H1 (cell line): ENCODE results near the gene PM20D1. TPM values are rescaled to one million over a fixed set of nuclear protein-coding genes. Genes with fewer than 3 reads are reported as not detected.

Source experiments
- CTCF ChIA-PET: fragments of 300-600 bp; sonication (Branson Sonifier 250); formaldehyde crosslinking; loops from one replicate; lab custom pipeline; 2021; ENCODE audit not compliant: partially characterized antibody; lab: Charles Lee
- POLR2A ChIA-PET: fragments of 300-600 bp; sonication (Branson Sonifier 250); formaldehyde crosslinking; loops from one replicate; lab custom pipeline; 2021; ENCODE audit warnings: inconsistent platforms; ENCODE audit not compliant: partially characterized antibody; lab: Charles Lee
- DNase-seq, 2 experiments: peaks; one replicate each; pipeline versions ENCODE4 v3.0.0 to v3.0.0-alpha.2; 2010 to 2022; ENCODE audit warnings: low spot score in 2 of 2, low read depth in 1 of 2, mixed read lengths in 1 of 2
- FAIRE-seq: peaks from 2 replicates; lab custom pipeline; 2011; peaks lifted over from hg19 to GRCh38; lab: Jason Lieb, UNC
- H2AFZ ChIP-seq: 2 replicates; pipeline ENCODE4 v1.8.1; 2012; ENCODE audit warnings: low read length, inconsistent platforms
- H2AK5ac ChIP-seq: 2 replicates; pipeline ENCODE4 v1.6.1; 2013; ENCODE audit warnings: low read depth, low read length
- H2BK120ac ChIP-seq: replicated peaks from 2 replicates; pipeline ENCODE3; 2013; ENCODE audit warnings: low read depth, low read length, inconsistent platforms
- H2BK12ac ChIP-seq: 2 replicates; pipeline ENCODE4 v1.6.1; 2013; ENCODE audit warnings: low read depth, low read length
- H2BK15ac ChIP-seq: 2 replicates; pipeline ENCODE4 v1.6.1; 2013; ENCODE audit warnings: low read length
- H2BK20ac ChIP-seq: 2 replicates; pipeline ENCODE4 v1.6.1; 2013; ENCODE audit warnings: low read length
- H2BK5ac ChIP-seq: 2 replicates; pipeline ENCODE4 v1.6.1; 2013; ENCODE audit warnings: low read depth, low read length
- H3K14ac ChIP-seq: 2 replicates; pipeline ENCODE4 v1.6.1; 2013; ENCODE audit warnings: inconsistent platforms; ENCODE audit not compliant: insufficient read length
- H3K18ac ChIP-seq: 2 replicates; pipeline ENCODE4 v1.6.1; 2013; ENCODE audit warnings: low read length; ENCODE audit errors: extremely low read depth
- H3K23ac ChIP-seq: 2 replicates; pipeline ENCODE4 v1.6.1; 2013; ENCODE audit warnings: inconsistent platforms; ENCODE audit not compliant: insufficient read length
- H3K23me2 ChIP-seq: 2 replicates; pipeline ENCODE4 v1.6.1; 2013; ENCODE audit warnings: low read depth, low read length
- H3K27ac ChIP-seq: 2 replicates; pipeline ENCODE4 v1.6.1; 2011; ENCODE audit warnings: low read depth, low read length, inconsistent platforms
- H3K27me3 ChIP-seq, 4 experiments: replicated peaks in 1 of 4; 1 replicate in 1 of 4; 2 replicates in 3 of 4; pipeline versions ENCODE4 v1.6.1 to v1.8.1; 2011 to 2013; ENCODE audit warnings: low read length in 3 of 4, mild to moderate bottlenecking in 3 of 4, inconsistent platforms in 2 of 4, mixed read lengths in 2 of 4, moderate library complexity in 1 of 4; ENCODE audit not compliant: control insufficient read depth in 3 of 4, insufficient read depth in 3 of 4; ENCODE audit errors: extremely low read depth in 1 of 4
- H3K36me3 ChIP-seq, 4 experiments: 2 replicates each; pipeline versions ENCODE4 v1.6.1 to v1.8.1; 2011 to 2013; ENCODE audit warnings: mild to moderate bottlenecking in 4 of 4, low read length in 3 of 4, moderate library complexity in 2 of 4, control low read depth in 1 of 4, inconsistent platforms in 1 of 4; ENCODE audit not compliant: insufficient read depth in 4 of 4, control insufficient read depth in 2 of 4
- H3K4ac ChIP-seq: replicated peaks from 2 replicates; pipeline ENCODE3; 2013; ENCODE audit warnings: low read length, low read depth, mixed read lengths, inconsistent platforms; ENCODE audit not compliant: insufficient read length
- H3K4me1 ChIP-seq, 4 experiments: replicated peaks in 1 of 4; 1 replicate in 1 of 4; 2 replicates in 3 of 4; pipeline versions ENCODE4 v1.6.1 to v1.8.1; 2011 to 2013; ENCODE audit warnings: low read length in 3 of 4, inconsistent platforms in 2 of 4, mixed read lengths in 1 of 4; ENCODE audit not compliant: insufficient read depth in 4 of 4, control insufficient read depth in 3 of 4
- H3K4me2 ChIP-seq, 2 experiments: 2 replicates each; pipeline versions ENCODE4 v1.6.1 to v1.8.1; 2011 to 2013; ENCODE audit warnings: low read depth in 2 of 2, low read length in 2 of 2, control low read depth in 1 of 2, inconsistent platforms in 1 of 2, mild to moderate bottlenecking in 1 of 2; ENCODE audit not compliant: insufficient read depth in 1 of 2
- H3K4me3 ChIP-seq, 4 experiments: fragments of 200-600, 300-600 bp in 1 of 4; sonication (generic), shearing (Covaris generic), sonication (Bioruptor Twin) in 1 of 4; 2 replicates each; pipeline versions ENCODE4 v1.5.1 to v1.8.1; 2011 to 2016; ENCODE audit warnings: low read length in 4 of 4, low read depth in 3 of 4, control low read depth in 2 of 4, inconsistent platforms in 2 of 4, mild to moderate bottlenecking in 2 of 4, mixed read lengths in 1 of 4, moderate library complexity in 1 of 4; ENCODE audit not compliant: insufficient read depth in 2 of 4; ENCODE audit errors: extremely low read depth in 1 of 4
- H3K56ac ChIP-seq: replicated peaks from 2 replicates; pipeline ENCODE3; 2013; ENCODE audit warnings: low read depth, mild to moderate bottlenecking, mixed read lengths, low read length, inconsistent platforms; ENCODE audit not compliant: insufficient read length
- H3K79me1 ChIP-seq: 2 replicates; pipeline ENCODE4 v1.6.1; 2013; ENCODE audit warnings: low read depth, low read length, control low read depth
- H3K79me2 ChIP-seq, 2 experiments: 2 replicates each; pipeline versions ENCODE4 v1.6.1 to v1.8.1; 2012 to 2013; ENCODE audit warnings: low read length in 2 of 2, mild to moderate bottlenecking in 2 of 2, inconsistent platforms in 1 of 2; ENCODE audit not compliant: insufficient read depth in 2 of 2, control insufficient read depth in 1 of 2
- H3K9ac ChIP-seq, 4 experiments: replicated peaks in 1 of 4; 1 replicate in 1 of 4; 2 replicates in 3 of 4; pipeline versions ENCODE4 v1.6.1 to v1.8.1; 2011 to 2013; ENCODE audit warnings: low read depth in 3 of 4, low read length in 3 of 4, control low read depth in 2 of 4, mild to moderate bottlenecking in 2 of 4, moderate library complexity in 2 of 4, inconsistent platforms in 1 of 4; ENCODE audit errors: extremely low read depth in 1 of 4
- H3K9me3 ChIP-seq, 2 experiments: 2 replicates each; pipeline versions ENCODE4 v1.6.1 to v1.8.1; 2012 to 2013; ENCODE audit warnings: mild to moderate bottlenecking in 2 of 2, moderate library complexity in 2 of 2, control low read depth in 1 of 2, inconsistent platforms in 1 of 2, low read depth in 1 of 2, low read length in 1 of 2, mixed read lengths in 1 of 2; ENCODE audit not compliant: insufficient read depth in 2 of 2
- H4K20me1 ChIP-seq, 2 experiments: replicated peaks in 1 of 2; 2 replicates each; pipeline versions ENCODE3 to v1.8.1; 2011 to 2013; ENCODE audit warnings: inconsistent platforms in 2 of 2, low read length in 2 of 2, mild to moderate bottlenecking in 1 of 2; ENCODE audit not compliant: insufficient read depth in 2 of 2, control insufficient read depth in 1 of 2
- H4K5ac ChIP-seq: 2 replicates; pipeline ENCODE4 v1.6.1; 2013; ENCODE audit warnings: low read length, low read depth, mixed read lengths, inconsistent platforms; ENCODE audit not compliant: insufficient read length
- H4K8ac ChIP-seq: 2 replicates; pipeline ENCODE4 v1.8.0; 2013; ENCODE audit warnings: mild to moderate bottlenecking, moderate library complexity, low read length, inconsistent platforms; ENCODE audit not compliant: insufficient read depth; ENCODE audit errors: extremely low read depth
- H4K91ac ChIP-seq: replicated peaks from 2 replicates; pipeline ENCODE3; 2013; ENCODE audit warnings: low read length, mixed read lengths, inconsistent platforms; ENCODE audit not compliant: insufficient read length
- CREB1 ChIP-seq: IDR thresholded peaks from 2 replicates; pipeline ENCODE4 v1.6.1; 2012; ENCODE audit warnings: inconsistent platforms
- CTBP2 ChIP-seq: IDR thresholded peaks from 2 replicates; pipeline ENCODE4 v1.7.0; 2011; ENCODE audit warnings: borderline replicate concordance, mild to moderate bottlenecking, moderate library complexity, mixed read lengths, low read length; ENCODE audit not compliant: insufficient read depth, insufficient read length
- EP300 ChIP-seq, 2 experiments: IDR thresholded peaks; 1 replicate in 1 of 2; 2 replicates in 1 of 2; pipeline ENCODE4 v1.6.1; 2011 to 2012; ENCODE audit warnings: low read depth in 2 of 2, low read length in 2 of 2, mild to moderate bottlenecking in 2 of 2, borderline replicate concordance in 1 of 2, inconsistent platforms in 1 of 2, moderate library complexity in 1 of 2
- RFX5 ChIP-seq: IDR thresholded peaks from 2 replicates; pipeline ENCODE4 v1.6.1; 2011; ENCODE audit warnings: low read depth, low read length, improper control_type of control experiment, borderline replicate concordance
- WGBS, 2 experiments: shearing (Covaris generic) in 1 of 2; methylation state at CpG; one replicate each; pipeline versions ENCODE4 v1.1.6 to v1.1.7; 2013 to 2015; ENCODE audit warnings: low lambda C conversion rate in 2 of 2, mixed read lengths in 2 of 2, inconsistent platforms in 1 of 2, low coverage in 1 of 2, missing lambda C conversion rate in 1 of 2; ENCODE audit not compliant: insufficient replicate concordance in 2 of 2, insufficient coverage in 1 of 2, insufficient read length in 1 of 2; ENCODE audit errors: extremely low coverage in 1 of 2, missing lambda C conversion rate in 1 of 2; 5-methylcytosine and 5-hydroxymethylcytosine counted together
- polyA plus RNA-seq, 7 experiments: library from polyadenylated mRNA; depleted of rRNA in 3 of 7; stranded (reverse) in 5 of 7; unstranded in 2 of 7; fragments of >200 nt in 5 of 7; fragments of 200-250 nt in 2 of 7; gene quantifications; 1 replicate in 5 of 7; 2 replicates in 1 of 7; 4 replicates in 1 of 7; pipeline versions ENCODE4 v1.2.1 to v1.2.3, GENCODE V29; 2011 to 2013; ENCODE audit warnings: missing spikeins in 2 of 7, mixed read lengths in 2 of 7
- total RNA-seq: library from RNA; stranded (reverse); fragmentation: NEBNext Ultra II Directional; extraction: Animal tissue kit (Norgen Biotek cat#: 25700); gene quantifications from 2 replicates; pipeline ENCODE4 v1.2.1, GENCODE V29; 2021

The PM20D1 gene
- total and polyA plus RNA-seq, 2 of the 8 experiments (the other 6 are each of a cell fraction or from before 2014, with no cell fraction given) = 0.05 TPM; not detected in 1

- Histone ChIP-seq H4K91ac (no peak overlapping the region), H2BK120ac (no peak overlapping the region), H3K4me1 (peaks cover 0 to 3% (median 0%) of the 10 kb centered on the region in 4 experiments; a peak in 1 of 7 replicates), H2BK12ac (no peak overlapping the region), H3K14ac (no peak overlapping the region), H3K9me3 (no peaks in the 10 kb centered on the region), H3K27ac (no peak overlapping the region), H3K18ac (no peak overlapping the region), H2AK5ac (no peak overlapping the region), H4K5ac (no peak overlapping the region), H3K23me2 (no peaks in the 10 kb centered on the region), H3K9ac (no peak overlapping the region), H2AFZ (no peak overlapping the region), H4K20me1 (peaks cover 0 to 1% of the 10 kb centered on the region in 2 experiments), H3K79me2 (no peaks in the 10 kb centered on the region), H3K56ac (no peak overlapping the region), H3K4ac (no peak overlapping the region), H2BK5ac (no peak overlapping the region; the same call in 1 of the 2 replicates), H4K8ac (no peak overlapping the region), H3K23ac (no peak overlapping the region), H3K27me3 (no peaks in the 10 kb centered on the region), H3K4me3 (no peak overlapping the region), H2BK20ac (no peak overlapping the region), H3K36me3 (peaks cover 8 to 54% (median 30%) of the 10 kb centered on the region in 4 experiments), H3K79me1 (no peaks in the 10 kb centered on the region; the same call in none of the 2 replicates), H2BK15ac (no peak overlapping the region), H3K4me2 (no peak overlapping the region)
- CTCF ChIA-PET = interaction anchor here (1.0 to 11.7 kb wide), 6 partner anchors 12 to 184 kb away, joined by 3 to 206 read pairs (median 46); no protein-coding TSS in a partner anchor
- WGBS, 2 experiments = 83% methylated on average over 2 of the region's 2 CpGs; no CpG with 5 or more reads in 1 of the 2 experiments
- FAIRE-seq = no peak
- no peak for TF ChIP-seq EP300 (IDR thresholded peaks at IDR 0.05; ENCODE audit: borderline replicate concordance in 1 of 2, low read depth in 2 of 2, low read length in 2 of 2)
- TF ChIP-seq CTBP2 = no peak
- TF ChIP-seq RFX5 = no peak
- TF ChIP-seq CREB1 = no peak
- no peak for DNase-seq
- POLR2A ChIA-PET = interaction anchor here (1.2 to 1.5 kb wide), 2 partner anchors 15 to 17 kb away, joined by 4 read pairs; no protein-coding TSS in a partner anchor
These were observed 52.8 kb downstream of the PM20D1 start for GRCh38 chr1:205797168-205797567.
